ENCODE data around the gene MAG.

MAG gene

DNA sequence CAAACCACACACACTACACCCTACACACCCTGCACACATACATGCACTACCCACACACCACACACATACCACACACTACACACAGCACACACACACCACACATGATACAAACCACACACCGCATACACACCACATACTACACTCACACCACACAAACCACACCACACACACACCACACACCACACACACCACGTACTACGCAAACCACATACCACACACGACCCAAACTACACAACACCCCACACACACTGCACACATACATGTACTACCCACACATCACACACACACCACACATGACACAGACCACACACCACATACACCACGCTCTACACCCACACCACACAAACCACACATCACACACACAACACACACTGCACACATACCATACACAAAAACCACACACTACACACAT is 6.6 kb downstream of the MAG start:
- DNase-seq (ENCODE audit: low read depth in 2 of 2), result no peak

DNA sequence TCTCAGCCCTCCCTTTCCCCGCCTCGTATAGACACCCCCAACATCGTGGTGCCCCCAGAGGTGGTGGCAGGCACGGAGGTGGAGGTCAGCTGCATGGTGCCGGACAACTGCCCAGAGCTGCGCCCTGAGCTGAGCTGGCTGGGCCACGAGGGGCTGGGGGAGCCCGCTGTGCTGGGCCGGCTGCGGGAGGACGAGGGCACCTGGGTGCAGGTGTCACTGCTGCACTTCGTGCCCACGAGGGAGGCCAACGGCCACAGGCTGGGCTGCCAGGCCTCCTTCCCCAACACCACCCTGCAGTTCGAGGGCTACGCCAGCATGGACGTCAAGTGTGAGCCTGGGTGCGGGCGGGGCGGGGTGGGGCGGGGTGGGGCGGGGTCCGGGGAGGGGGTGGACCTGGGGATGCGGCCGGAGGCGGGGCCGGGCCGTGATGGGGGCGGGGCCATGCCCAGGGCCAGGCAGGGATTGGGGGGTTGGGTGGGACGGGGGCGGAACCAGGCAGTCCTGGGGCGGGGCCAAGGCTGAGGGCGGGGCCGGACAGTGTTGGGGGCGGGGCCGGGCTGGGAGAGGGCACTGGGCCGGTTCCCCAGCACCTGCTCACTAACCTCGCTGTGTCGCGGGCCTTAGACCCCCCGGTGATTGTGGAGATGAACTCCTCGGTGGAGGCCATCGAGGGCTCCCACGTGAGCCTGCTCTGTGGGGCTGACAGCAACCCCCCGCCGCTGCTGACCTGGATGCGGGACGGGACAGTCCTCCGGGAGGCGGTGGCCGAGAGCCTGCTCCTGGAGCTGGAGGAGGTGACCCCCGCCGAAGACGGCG is 7.8 kb downstream of the MAG start:
- DNase-seq (ENCODE audit: low read depth in 2 of 2), result no peak

DNA sequence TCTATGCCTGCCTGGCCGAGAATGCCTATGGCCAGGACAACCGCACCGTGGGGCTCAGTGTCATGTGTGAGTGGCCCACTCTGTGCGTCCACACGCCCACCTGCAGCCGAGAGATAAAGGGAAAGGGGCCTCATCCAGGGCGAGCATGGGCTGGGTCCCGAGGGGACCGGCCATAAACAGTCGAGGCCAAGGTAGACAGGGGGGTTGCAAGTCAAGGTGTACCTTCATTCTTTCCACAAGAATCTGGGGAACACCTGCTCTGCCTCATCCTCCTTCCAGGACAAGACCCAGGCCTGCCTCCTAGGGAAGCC is 8.3 kb downstream of the MAG start:
- DNase-seq (ENCODE audit: low read depth in 2 of 2), result no peak

DNA sequence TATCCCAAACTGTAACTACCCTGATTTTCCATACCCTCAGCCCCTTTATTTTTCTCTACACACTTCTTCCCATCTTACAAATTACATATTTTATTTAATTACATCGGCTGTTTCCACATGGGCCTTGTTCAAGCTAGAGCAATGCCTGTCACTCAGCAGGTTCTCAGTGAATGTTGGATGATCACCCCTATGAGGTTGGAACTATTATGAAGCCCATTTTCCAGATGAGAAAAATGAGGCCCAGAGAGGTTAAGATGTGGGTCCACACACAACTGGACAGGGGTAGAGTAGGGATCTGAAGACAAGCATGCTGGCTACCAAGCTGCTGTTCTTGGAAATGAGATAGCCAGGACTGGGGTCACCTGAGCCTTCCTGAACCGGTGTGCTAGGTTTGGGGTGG is 10.0 kb downstream of the MAG start:
- no peak for DNase-seq (ENCODE audit: low read depth in 2 of 2)

DNA sequence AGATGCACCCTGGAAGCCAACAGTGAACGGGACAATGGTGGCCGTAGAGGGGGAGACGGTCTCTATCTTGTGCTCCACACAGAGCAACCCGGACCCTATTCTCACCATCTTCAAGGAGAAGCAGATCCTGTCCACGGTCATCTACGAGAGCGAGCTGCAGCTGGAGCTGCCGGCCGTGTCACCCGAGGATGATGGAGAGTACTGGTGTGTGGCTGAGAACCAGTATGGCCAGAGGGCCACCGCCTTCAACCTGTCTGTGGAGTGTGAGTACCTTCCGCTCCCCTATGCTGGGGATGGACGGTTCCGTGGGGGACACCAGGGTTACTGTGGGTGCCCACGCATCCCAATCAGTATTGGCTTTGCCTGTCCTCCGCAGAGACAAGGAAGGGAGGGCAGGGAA is 10.5 kb downstream of the MAG start:
- no peak for DNase-seq (ENCODE audit: low read depth in 2 of 2)

DNA sequence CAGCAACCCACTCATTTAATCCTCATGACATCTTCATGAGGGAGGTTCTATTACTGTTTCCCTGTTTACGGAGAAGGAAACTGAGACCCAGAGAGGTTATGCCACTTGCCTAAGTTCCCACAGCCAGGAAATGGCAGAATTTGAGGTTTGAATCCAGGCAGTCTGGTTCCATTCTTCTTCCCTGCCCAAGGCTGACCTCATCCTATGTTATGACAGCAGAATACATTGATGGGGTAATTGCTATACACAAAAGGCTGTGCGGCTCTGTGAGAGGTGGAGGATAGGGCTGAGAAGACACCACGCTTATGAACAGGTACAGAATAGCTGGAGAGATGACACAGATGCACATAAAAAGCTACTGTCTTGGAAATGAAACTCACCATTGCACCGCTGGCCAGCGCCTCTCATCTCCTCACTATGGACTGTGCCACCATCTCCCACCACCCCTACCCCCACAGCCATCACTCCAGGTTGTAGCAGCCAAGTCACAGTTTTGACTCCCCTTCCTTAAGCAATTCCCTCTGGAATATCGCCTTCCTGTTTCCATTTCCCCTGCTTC is 11.5 kb downstream of the MAG start:
- no peak for DNase-seq (ENCODE audit: low read depth in 2 of 2)

DNA sequence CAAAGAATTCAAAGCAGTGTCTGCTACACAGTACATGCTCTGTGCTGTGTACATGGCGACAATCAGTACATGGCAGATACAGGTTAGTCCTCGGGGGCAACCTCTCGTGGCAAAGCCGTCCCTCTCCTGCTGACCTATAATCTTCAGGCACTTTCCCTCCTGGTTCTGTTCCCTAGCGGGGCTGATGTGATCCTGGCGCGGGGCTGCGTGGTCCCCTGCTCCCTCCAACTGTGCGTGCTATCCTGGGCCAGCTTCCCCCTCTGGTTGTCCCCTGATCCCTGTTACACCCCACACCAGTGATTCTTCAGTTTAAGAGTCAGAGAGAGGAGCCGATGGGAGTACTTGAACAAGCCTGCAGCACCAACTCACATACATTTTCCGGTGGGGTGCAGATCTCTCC is 12.1 kb downstream of the MAG start:
- no peak for DNase-seq (ENCODE audit: low read depth in 2 of 2)

DNA sequence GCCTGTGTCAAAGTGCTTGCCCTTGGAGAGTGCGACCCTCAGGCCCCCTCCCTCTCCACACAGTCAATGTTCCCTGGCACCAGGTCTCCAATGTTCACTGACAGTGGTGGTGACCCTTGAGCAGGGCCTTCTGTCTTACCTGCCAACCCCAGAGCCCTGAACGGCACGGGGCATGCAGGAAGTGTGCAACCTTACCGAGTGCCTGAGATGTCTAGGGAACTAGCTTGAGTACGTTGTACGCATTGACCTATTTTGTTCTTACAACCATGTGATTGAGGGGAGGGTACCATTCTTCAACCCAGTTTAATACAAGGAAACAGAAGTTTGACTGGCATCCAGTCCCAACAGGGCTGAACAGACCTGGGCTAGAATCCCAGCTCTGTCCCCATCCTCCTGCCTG is 13.2 kb downstream of the MAG start:
- no peak for DNase-seq (ENCODE audit: low read depth in 2 of 2)

DNA sequence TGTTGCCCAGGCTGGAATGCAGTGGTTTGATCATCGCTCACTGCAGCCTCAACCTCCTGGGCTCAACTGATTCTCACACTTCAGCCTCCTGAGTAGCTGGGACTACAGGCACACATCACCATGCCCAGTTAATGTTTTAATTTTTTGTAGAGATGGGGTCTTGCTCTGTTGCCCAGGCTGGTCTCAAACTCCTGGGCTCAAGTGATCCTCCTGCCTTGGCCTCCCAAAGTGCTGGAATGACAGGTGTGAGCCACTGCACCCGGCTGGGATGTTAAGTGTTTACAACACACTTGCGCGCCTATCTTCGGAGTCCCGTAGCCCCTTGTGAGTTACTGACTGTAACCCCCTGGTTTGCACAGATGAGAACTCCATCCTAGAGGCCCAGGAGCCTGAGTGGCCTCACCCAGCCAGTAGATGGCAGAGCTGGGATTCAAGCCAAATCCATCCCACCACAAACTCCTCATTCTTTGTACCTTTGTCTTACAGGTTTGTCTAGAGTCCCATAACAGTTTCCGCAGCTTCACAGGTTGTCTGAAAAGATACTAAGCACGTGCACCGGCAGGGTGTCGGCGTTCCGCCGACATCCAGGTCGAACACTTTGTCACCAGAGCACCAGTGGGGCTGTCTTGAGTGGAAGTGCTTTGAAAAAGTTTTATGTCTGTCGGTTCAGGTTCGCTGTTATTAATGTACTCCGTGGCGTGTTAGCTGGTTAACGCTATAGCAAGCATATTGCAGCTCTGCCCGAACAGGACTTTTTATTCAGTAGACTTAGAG is 14.7 kb downstream of the MAG start:
- DNase-seq (ENCODE audit: low read depth in 2 of 2), result no peak

DNA sequence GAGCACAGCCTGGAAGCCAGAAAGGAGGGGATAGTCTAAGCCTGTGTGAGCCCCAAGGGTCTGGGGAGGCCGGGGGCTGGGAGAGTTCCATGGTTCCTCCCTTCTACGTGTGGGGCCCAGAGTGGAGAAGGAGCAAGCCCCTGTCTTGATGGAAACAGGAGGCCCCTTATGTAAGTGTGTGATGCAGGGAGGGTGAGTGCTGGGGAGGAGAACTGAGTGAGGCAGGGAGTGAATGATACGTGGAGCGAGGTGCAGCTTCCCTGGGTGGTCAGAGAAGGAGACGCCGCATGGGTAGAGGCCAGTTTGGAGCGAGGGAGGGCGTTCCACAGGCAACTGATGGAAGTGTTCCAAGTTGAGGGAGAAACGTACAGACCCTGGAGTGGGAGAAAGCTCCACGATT is 16.0 kb downstream of the MAG start:
- DNase-seq (ENCODE audit: low read depth in 2 of 2), result no peak

DNA sequence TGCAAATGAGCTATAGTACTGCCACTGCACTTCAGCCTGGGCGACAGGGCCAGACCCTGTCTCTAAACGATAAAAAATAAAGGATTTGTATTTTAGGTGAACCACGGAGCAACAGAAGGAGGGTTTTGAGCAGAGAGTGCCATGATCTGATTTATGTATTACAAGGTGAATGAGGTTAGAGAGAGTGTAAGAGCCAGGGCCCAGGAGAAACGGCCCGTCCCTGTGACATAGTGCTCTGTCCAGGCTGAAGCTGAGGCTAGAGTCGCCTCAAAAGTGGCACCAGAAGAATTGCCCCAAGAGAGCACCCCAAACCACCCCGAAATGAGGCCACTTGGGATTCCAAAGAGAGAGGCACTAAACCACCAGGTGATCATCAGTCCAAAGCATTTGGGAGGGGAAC is 16.9 kb downstream of the MAG start:
- DNase-seq (ENCODE audit: low read depth in 2 of 2), result no peak

DNA sequence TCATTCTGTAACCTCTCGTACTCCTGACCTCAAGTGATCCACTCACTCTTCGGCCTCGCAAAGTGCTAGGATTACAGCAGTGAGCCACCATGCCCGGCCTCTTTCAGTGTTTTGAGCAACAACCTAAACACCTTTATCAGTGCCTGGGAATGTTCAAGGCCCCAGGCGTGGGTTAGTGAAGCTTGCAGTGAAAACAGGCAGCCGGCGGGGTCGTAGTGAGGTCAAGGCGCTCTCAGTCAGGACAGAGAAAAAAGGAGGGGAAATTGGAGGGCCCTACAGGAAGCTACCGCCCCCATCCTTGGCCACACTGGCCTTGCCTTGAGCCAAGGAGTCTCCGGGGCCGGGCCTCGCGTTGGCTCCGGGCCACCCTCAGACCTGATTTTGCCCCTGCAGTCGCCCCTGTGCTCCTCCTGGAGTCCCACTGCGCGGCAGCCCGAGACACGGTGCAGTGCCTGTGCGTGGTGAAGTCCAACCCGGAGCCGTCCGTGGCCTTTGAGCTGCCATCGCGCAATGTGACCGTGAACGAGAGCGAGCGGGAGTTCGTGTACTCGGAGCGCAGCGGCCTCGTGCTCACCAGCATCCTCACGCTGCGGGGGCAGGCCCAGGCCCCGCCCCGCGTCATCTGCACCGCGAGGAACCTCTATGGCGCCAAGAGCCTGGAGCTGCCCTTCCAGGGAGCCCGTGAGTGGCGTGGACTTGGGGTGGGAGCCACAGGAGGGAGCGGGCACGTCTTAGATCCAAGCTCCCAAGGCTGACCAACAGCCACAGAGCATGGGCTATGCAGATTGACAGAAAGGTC is 17.7 kb downstream of the MAG start:
- DNase-seq (ENCODE audit: low read depth in 2 of 2), result no peak

DNA sequence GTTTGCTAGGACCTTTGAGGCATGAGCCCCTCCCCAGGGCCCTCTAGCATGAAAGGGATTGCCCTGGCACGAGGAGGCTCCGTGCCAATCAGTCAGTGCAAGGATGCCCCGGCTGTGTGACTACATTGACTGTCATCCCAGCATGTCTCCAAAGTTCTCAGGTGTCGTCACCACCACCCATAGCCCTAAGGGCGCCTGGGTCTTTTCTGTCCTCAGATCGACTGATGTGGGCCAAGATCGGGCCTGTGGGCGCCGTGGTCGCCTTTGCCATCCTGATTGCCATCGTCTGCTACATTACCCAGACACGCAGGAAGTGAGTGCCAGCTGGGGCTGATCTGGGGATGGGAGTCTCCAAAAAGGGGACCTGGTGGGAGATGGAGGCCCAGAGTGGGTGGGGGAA is 18.4 kb downstream of the MAG start:
- no peak for DNase-seq (ENCODE audit: low read depth in 2 of 2)

DNA sequence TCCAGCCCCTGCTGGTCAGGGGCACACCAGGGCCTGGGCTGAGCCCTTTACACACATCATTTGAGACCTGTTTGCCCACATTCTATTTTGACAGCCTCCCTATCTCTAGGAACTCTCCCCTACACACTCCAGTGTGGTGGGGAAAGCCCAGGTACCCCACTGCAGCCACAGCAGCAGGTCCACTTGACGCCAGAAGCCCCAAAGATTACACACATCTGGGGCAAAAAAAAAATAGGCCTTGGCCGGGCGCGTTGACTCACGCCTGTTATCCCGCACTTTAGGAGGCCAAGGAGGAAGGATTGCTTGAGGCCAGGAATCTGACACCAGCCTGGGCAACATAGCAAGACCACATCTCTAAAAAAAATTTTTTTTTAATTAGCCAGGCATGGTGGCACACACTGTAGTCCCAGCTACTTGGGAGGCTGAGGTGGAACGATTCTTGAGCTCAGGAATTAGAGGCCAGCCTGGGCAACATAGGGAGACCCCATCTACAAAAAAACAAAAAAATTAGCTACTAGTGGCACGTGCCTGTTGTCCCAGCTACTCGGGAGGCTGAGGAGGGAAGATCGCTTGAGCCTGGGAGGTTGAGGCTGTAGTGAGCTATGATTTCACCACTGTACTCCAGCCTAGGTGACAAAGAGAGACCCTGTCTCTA is 19.0 kb downstream of the MAG start:
- DNase-seq (ENCODE audit: low read depth in 2 of 2), result no peak

DNA sequence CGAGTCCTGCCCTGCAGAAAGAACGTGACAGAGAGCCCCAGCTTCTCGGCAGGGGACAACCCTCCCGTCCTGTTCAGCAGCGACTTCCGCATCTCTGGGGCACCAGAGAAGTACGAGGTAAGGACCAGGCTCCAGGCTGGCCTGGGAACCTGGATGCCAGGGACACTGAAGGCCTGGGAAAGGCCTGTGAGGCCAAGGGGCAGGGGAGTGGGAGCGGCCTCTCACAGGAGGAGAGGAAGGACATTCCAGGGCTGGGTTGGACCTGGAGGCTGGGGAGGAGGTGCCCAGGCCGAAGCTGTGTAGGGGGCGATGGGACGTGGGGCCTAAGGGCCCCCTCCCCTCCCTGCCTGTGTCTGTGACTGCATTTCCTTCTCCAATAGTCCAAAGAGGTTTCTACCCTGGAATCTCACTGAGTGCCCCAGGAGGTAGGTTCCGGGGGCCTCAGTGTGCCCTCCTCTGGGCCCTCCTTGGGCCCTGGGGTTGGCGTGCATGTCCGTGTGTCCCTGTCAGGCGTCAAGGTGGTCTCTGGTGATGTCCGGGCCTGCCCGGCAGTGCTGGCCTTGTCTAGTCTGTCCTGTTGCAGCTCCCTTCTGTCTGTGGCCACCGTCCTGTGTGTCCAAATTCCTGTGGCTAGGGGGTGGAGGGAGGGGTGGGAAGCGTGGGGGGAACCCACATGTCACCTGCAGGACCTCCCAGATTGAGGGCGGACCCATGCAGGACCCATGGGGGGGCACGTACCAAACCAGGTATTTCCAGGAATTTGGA is 20.1 kb downstream of the MAG start:
- DNase-seq (ENCODE audit: low read depth in 2 of 2), result no peak

DNA sequence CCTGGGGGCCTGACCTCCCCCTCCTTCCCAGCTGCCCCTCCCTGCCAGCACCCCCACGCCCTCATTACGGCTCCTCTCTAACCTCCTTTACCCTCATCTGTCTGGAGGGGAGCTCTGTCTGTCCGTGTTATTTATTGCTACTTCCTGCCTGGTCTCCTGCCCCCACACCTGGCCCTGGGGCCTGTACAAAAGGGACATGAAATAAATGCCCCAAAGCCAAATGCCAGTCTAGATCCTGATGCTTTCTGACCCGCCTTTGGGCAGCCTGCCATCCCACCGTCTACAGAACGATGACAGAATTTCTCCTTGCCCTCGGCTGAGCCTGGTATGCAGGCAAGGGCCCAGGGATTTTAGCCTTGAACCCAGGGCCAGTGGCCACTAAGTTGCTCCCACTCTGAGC is 21.6 kb downstream of the MAG start:
- no peak for DNase-seq (ENCODE audit: low read depth in 2 of 2)

DNA sequence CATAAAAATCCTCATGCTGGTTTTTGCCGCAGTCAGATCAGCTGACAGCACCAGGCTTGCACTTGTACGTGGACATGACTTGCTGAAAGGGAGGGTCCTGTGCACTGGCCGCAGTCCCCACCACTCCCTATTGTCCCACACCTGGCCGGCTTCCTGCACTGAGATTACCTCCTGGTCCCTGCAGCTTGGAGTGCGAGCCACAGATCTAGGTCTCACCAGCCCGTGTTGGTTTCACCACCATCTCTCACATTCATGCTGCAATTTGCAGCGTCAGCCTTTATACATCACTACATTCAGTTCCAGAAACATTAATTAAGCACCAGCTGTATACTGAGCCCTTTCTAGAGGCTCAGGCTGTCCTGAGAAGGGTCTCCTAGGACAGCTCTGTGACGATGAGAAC is 22.1 kb downstream of the MAG start:
- no peak for DNase-seq (ENCODE audit: low read depth in 2 of 2)

DNA sequence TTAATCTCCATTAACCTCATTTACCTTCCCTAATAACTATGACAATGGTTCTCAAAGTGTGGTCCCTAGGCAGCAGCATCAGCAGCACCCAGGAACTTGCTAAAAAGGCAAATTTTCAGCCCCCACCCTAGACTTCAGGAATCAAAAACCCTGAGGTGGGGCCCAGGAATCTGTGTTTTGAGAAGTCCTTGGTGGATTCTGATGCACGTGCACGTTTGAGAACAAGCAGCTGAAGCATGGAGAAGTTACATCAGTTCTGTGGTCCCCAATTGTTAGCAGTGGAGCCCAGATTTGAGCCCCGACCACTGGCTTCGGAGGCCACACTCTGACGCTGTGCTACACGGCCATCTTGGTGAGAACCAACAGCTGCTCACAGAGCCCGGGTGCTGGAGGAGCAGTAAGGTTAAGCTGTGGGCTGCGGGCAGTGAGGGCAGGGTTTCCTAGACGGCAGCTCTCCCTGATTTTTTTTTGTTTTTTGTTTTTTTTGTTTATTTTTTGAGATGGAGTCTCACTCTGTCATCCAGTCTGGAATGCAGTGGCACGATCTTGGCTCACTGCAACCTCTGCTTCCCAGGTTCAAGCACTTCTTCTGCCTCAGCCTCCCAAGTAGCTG is 23.0 kb downstream of the MAG start:
- DNase-seq (ENCODE audit: low read depth in 2 of 2), result no peak

DNA sequence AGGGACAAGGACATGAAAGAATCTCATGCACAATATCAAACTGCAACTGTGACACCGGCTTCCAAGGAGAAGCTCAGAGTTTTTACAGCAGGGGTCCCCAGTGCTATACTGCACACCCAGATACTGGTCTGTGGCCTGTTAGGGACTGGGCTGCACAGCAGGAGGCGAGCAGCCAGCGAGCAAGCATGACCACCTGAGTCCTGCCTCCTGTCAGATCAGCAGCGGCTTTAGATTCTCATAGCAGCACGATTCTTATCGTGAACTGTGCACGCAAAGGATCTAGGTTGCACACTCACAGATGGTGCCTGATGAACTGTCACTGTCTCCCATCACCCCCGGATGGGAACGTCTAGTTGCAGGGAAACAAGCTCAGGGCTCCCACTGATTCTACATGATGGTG is 23.9 kb downstream of the MAG start:
- DNase-seq (ENCODE audit: low read depth in 2 of 2), result no peak

DNA sequence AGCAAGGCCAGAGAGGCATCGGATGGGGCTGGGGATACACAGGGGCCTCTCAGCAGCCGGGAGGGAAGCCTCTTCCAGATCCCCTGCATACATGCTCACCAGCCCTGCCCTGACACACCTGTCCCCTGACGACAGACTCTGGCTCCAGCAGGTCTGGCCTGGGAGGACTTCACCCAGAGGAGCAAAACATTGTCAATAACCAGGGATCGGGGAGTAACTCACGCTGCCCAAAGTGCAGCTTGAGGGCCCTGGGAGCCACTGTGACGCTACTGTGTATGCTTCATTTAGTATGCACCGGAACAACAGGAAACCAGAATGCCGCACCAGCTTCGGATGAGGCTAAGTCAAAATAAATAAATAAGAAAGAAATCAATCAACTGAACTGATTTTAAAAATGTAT is 24.6 kb downstream of the MAG start:
- no peak for DNase-seq (ENCODE audit: low read depth in 2 of 2)

Data from stimulated activated CD4-positive, alpha-beta T cell treated with anti-CD3 and anti-CD28 coated beads, Interleukin-1b, Interleukin-23, amount 100 ng/mL, for 4 hours (primary cell).